HepG2 (cell line): Measurements from ENCODE around the gene NOTUM. TPM values are rescaled to one million over a fixed set of nuclear protein-coding genes. Genes with fewer than 3 reads are reported as not detected.

ENCODE experiments used
- ARNT ChIP-seq: fragments of 450-650 bp; IDR thresholded peaks from 2 replicates; pipeline ENCODE4 v1.6.1; 2017
- ATF4 ChIP-seq, 2 experiments: fragments of 450-650 bp in 1 of 2; sonication (generic) in 1 of 2; formaldehyde crosslinking; IDR thresholded peaks; 2 replicates each; pipeline versions ENCODE4 v1.5.0 to v1.8.0; 2020 to 2022; ENCODE audit warnings: mild to moderate bottlenecking in 1 of 2, missing genetic modification reagents in 1 of 2
- DNMT1 ChIP-seq: sonication (generic); formaldehyde crosslinking; IDR thresholded peaks from 2 replicates; pipeline ENCODE4 v1.5.1; 2020; ENCODE audit warnings: mild to moderate bottlenecking, missing genetic modification reagents
- DNMT3B ChIP-seq: conservative IDR thresholded peaks from 2 replicates; pipeline ENCODE4 v1.6.1; 2016; ENCODE audit warnings: missing biosample characterization, control low read depth
- FOXO1 ChIP-seq: sonication (generic); formaldehyde crosslinking; IDR thresholded peaks from 2 replicates; pipeline ENCODE4 v1.4.0; 2020; ENCODE audit warnings: missing genetic modification reagents
- HIC2 ChIP-seq: sonication (generic); formaldehyde crosslinking; IDR thresholded peaks from 2 replicates; pipeline ENCODE4 v1.9.0; 2022; ENCODE audit warnings: low read depth, missing genetic modification reagents
- KAT7 ChIP-seq: IDR thresholded peaks from 2 replicates; pipeline ENCODE4 v1.6.1; 2018; ENCODE audit warnings: borderline replicate concordance, missing compliant biosample characterization
- MAFG ChIP-seq: sonication (generic); formaldehyde crosslinking; IDR thresholded peaks from 2 replicates; pipeline ENCODE4 v1.5.1; 2020; ENCODE audit warnings: mild to moderate bottlenecking, missing genetic modification reagents
- MIER3 ChIP-seq: IDR thresholded peaks from 2 replicates; pipeline ENCODE4 v1.6.1; 2016; ENCODE audit warnings: missing compliant biosample characterization, borderline replicate concordance
- MXD4 ChIP-seq: IDR thresholded peaks from 2 replicates; pipeline ENCODE4 v1.6.1; 2016; ENCODE audit warnings: mild to moderate bottlenecking, missing biosample characterization, missing genetic modification reagents
- SOX13 ChIP-seq, 3 experiments: fragments of 450-650 bp in 1 of 3; sonication (generic) in 1 of 3; formaldehyde crosslinking in 1 of 3; IDR thresholded peaks in 2 of 3; conservative IDR thresholded peaks in 1 of 3; 2 replicates each; pipeline versions ENCODE4 v1.5.0 to v1.6.1; 2016 to 2020; ENCODE audit warnings: antibody characterized with exemption in 1 of 3, mild to moderate bottlenecking in 1 of 3, missing compliant biosample characterization in 1 of 3, missing genetic modification reagents in 1 of 3, moderate library complexity in 1 of 3
- SUZ12 ChIP-seq: fragments of 150-350 bp; IDR thresholded peaks from 2 replicates; pipeline ENCODE4 v1.6.1; 2014; ENCODE audit warnings: low read depth, low read length
- TGIF2 ChIP-seq: IDR thresholded peaks from 2 replicates; pipeline ENCODE4 v1.6.1; 2016; ENCODE audit warnings: control low read depth, missing compliant biosample characterization
- TOPORS ChIP-seq: sonication (generic); formaldehyde crosslinking; IDR thresholded peaks from 2 replicates; pipeline ENCODE4 v1.8.0; 2023; ENCODE audit warnings: mild to moderate bottlenecking, missing genetic modification reagents
- ZNF143 ChIP-seq: sonication (generic); formaldehyde crosslinking; IDR thresholded peaks from 2 replicates; pipeline ENCODE4 v1.4.0; 2020; ENCODE audit warnings: missing genetic modification reagents
- ZNF24 ChIP-seq: fragments of 450-650 bp; IDR thresholded peaks from 2 replicates; pipeline ENCODE4 v1.6.1; 2017; ENCODE audit warnings: antibody characterized with exemption, mild to moderate bottlenecking
- ZNF296 ChIP-seq: sonication (generic); formaldehyde crosslinking; conservative IDR thresholded peaks from 2 replicates; pipeline ENCODE4 v1.5.0; 2020; ENCODE audit warnings: mild to moderate bottlenecking, missing genetic modification reagents
- ZNF337 ChIP-seq: sonication (generic); formaldehyde crosslinking; IDR thresholded peaks from 2 replicates; pipeline ENCODE4 v1.5.1; 2020; ENCODE audit warnings: missing genetic modification reagents, low read depth, mild to moderate bottlenecking, borderline replicate concordance
- ZNF33B ChIP-seq: sonication (generic); formaldehyde crosslinking; IDR thresholded peaks from 2 replicates; pipeline ENCODE4 v1.5.1; 2020; ENCODE audit warnings: mild to moderate bottlenecking, missing genetic modification reagents
- ZNF557 ChIP-seq: sonication (generic); formaldehyde crosslinking; IDR thresholded peaks from 2 replicates; pipeline ENCODE4 v1.4.0; 2020; ENCODE audit warnings: missing genetic modification reagents
- ZNF572 ChIP-seq: sonication (generic); formaldehyde crosslinking; IDR thresholded peaks from 2 replicates; pipeline ENCODE4 v1.5.1; 2020; ENCODE audit warnings: mild to moderate bottlenecking, missing genetic modification reagents
- ZNF644 ChIP-seq: IDR thresholded peaks from 2 replicates; pipeline ENCODE4 v1.6.1; 2016; ENCODE audit warnings: low read depth
- ZNF672 ChIP-seq: sonication (generic); formaldehyde crosslinking; IDR thresholded peaks from 2 replicates; pipeline ENCODE4 v1.8.1; 2022; ENCODE audit warnings: missing genetic modification reagents
- ZNF691 ChIP-seq: sonication (generic); formaldehyde crosslinking; IDR thresholded peaks from 2 replicates; pipeline ENCODE4 v1.4.0; 2020; ENCODE audit warnings: missing genetic modification reagents, low read depth, mild to moderate bottlenecking, borderline replicate concordance
- ZNF713 ChIP-seq: sonication (generic); formaldehyde crosslinking; IDR thresholded peaks from 2 replicates; pipeline ENCODE4 v1.4.0; 2020; ENCODE audit warnings: mild to moderate bottlenecking, missing genetic modification reagents
- ZNF850 ChIP-seq: sonication (generic); formaldehyde crosslinking; conservative IDR thresholded peaks from 2 replicates; pipeline ENCODE4 v1.9.0; 2021; ENCODE audit warnings: mild to moderate bottlenecking, missing genetic modification reagents
- polyA plus RNA-seq, 8 experiments: library from polyadenylated mRNA; depleted of rRNA in 3 of 8; stranded (reverse) in 7 of 8; unstranded in 1 of 8; fragments of >200 nt; fragmentation: Illumina TruSeq in 4 of 8; extraction: Trizol in 4 of 8; gene quantifications; 2 replicates each; pipeline versions ENCODE4 v1.2.1 to v1.2.3, GENCODE V29; 2011 to 2016; ENCODE audit warnings: low read depth in 4 of 8, missing spikeins in 1 of 8, mixed read lengths in 1 of 8; ENCODE audit not compliant: insufficient read depth in 1 of 8
- total RNA-seq, 5 experiments: library from RNA; depleted of rRNA; stranded (reverse); fragments of >200 nt; fragmentation: Illumina TruSeq; extraction: Trizol; gene quantifications; 2 replicates each; pipeline ENCODE4 v1.2.3, GENCODE V29; 2016; ENCODE audit warnings: low read depth in 1 of 5
- TF ChIP-seq, protein P1 (sequence below): sonication (generic); formaldehyde crosslinking; IDR thresholded peaks from 2 replicates; pipeline ENCODE4 v1.9.0; 2022; ENCODE audit warnings: missing genetic modification reagents, mild to moderate bottlenecking, borderline replicate concordance

Gene NOTUM
- total and polyA plus RNA-seq, 2 of the 13 experiments (the other 11 are each of a cell fraction or from before 2014, with no cell fraction given): 150 to 160 TPM

DNA sequence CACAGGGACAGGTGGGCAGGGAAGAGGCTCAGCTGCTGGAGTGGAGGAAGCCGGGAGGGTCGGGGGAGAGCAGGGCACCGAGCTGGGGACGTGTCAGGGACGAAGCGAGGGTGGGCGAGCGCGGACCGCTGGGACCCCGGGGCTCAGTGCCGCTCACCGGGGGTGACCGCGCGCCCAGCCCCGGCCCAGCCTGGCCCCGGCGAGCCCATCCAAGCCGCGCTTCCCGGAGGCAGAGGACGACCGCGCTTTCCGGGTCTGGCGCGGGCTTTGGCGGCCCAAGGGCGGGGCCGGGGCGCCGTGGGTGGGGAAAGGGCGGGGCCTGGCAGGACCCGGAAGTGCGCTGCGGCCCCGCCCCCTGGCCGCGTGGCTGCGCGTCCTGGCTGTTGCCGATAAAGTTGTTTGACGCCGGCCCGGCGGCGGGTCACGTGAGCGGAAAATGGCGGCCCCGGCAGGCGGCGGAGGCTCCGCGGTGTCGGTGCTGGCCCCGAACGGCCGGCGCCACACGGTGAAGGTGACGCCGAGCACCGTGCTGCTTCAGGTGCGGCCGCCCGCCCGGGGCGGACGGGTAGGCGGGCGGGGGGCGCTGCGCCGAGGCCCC is 16.3 kb upstream of the NOTUM start, which contains the start of gene ASPSCR1 (continued):
- TF ChIP-seq ZNF33B (CRISPR knock-in tag): no peak
- TF ChIP-seq ZNF337 (CRISPR knock-in tag): no peak
- TF ChIP-seq MAFG (CRISPR knock-in tag): no peak
- TF ChIP-seq ZNF713: no peak
- TF ChIP-seq, protein P1, sequence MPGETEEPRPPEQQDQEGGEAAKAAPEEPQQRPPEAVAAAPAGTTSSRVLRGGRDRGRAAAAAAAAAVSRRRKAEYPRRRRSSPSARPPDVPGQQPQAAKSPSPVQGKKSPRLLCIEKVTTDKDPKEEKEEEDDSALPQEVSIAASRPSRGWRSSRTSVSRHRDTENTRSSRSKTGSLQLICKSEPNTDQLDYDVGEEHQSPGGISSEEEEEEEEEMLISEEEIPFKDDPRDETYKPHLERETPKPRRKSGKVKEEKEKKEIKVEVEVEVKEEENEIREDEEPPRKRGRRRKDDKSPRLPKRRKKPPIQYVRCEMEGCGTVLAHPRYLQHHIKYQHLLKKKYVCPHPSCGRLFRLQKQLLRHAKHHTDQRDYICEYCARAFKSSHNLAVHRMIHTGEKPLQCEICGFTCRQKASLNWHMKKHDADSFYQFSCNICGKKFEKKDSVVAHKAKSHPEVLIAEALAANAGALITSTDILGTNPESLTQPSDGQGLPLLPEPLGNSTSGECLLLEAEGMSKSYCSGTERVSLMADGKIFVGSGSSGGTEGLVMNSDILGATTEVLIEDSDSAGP (CRISPR knock-in tag): no peak; the same call in none of the 2 replicates
- TF ChIP-seq ZNF672 (CRISPR knock-in tag): no peak
- 0 out of 2 replicates have a peak, but pooled peaks have one; percentile 24 for TF ChIP-seq DNMT1 (CRISPR knock-in tag)
- TF ChIP-seq FOXO1 (CRISPR knock-in tag): peak; percentile 81; the same call in 1 of the 2 replicates
- no peak for TF ChIP-seq ZNF557 (CRISPR knock-in tag)
- 0 out of 2 replicates have a peak, but pooled peaks have one; percentile 31 for TF ChIP-seq ZNF143 (CRISPR knock-in tag)
- no peak for TF ChIP-seq DNMT3B (CRISPR knock-in tag)
- TF ChIP-seq MXD4 (CRISPR knock-in tag): peak; percentile 94; the same call in 1 of the 2 replicates
- no peak for TF ChIP-seq ZNF644 (CRISPR knock-in tag)
- TF ChIP-seq HIC2 (CRISPR knock-in tag): no peak
- TF ChIP-seq ZNF572 (CRISPR knock-in tag): no peak
- peak; percentile 96 for TF ChIP-seq TOPORS (CRISPR knock-in tag)
- TF ChIP-seq TGIF2 (CRISPR knock-in tag): no peak
- TF ChIP-seq SOX13 (IDR thresholded peaks at IDR 0.05): no peak
- TF ChIP-seq SOX13 (CRISPR knock-in tag; conservative IDR thresholded peaks at IDR 0.05 in 1 of 2, IDR thresholded peaks at IDR 0.05 in 1 of 2): no peak; a peak in 1 of 4 replicates
- 0 out of 2 replicates have a peak, but pooled peaks have one; percentile 54 for TF ChIP-seq ZNF691 (CRISPR knock-in tag)
- TF ChIP-seq ARNT: no peak
- TF ChIP-seq ATF4 (CRISPR knock-in tag; IDR thresholded peaks at IDR 0.05): no peak; a peak in 2 of 4 replicates
- no peak for TF ChIP-seq ZNF296 (CRISPR knock-in tag)
- peak; percentile 38; the same call in 1 of the 2 replicates for TF ChIP-seq MIER3 (CRISPR knock-in tag)
- no peak for TF ChIP-seq ZNF850 (CRISPR knock-in tag)
- no peak; the same call in 1 of the 2 replicates for TF ChIP-seq KAT7 (CRISPR knock-in tag)
- 0 out of 2 replicates have a peak, but pooled peaks have one; percentile 32 for TF ChIP-seq ZNF24
- no peak for TF ChIP-seq SUZ12
